ENCODE results near the gene FRMPD1.

GRCh38 chr9:37784291-37784615, 133.5 kb downstream of the FRMPD1 start:
- no peak for TF ChIP-seq PATZ1 (CRISPR knock-in tag; IDR thresholded peaks at IDR 0.05; ENCODE audit: borderline replicate concordance)
- no peak for TF ChIP-seq GLIS3 (CRISPR knock-in tag; IDR thresholded peaks at IDR 0.05)
- no peak for TF ChIP-seq PPARA (CRISPR knock-in tag; IDR thresholded peaks at IDR 0.05; ENCODE audit: borderline replicate concordance)

Data from SK-N-SH treated with all-trans-retinoic acid at 6 μM for 48 hours (cell line).